Kidney (tissue), 14 donors: ENCODE measurements around the gene TAF6. TPM values are rescaled to one million over a fixed set of nuclear protein-coding genes. Genes with fewer than 3 reads are reported as not detected.

Source experiments
- DNase-seq, 5 donors: peaks; one replicate each; pipeline ENCODE4 v3.0.0-alpha.2; 2013 to 2020
- FAIRE-seq: peaks from 2 replicates; lab custom pipeline; 2012; peaks lifted over from hg19 to GRCh38; lab: Jason Lieb, UNC
- H3K27ac ChIP-seq, 2 donors: one replicate each; pipeline ENCODE4 v1.7.0; 2013; ENCODE audit warnings: low read depth in 2 of 2, low read length in 2 of 2, inconsistent platforms in 1 of 2
- H3K27me3 ChIP-seq: one replicate; pipeline ENCODE4 v1.7.1; 2013; ENCODE audit warnings: low read length, inconsistent platforms; ENCODE audit not compliant: control insufficient read depth, insufficient read depth
- H3K36me3 ChIP-seq, 3 donors: one replicate each; pipeline versions ENCODE4 v1.7.0 to v1.7.1; 2013; ENCODE audit warnings: low read length in 3 of 3, control low read depth in 1 of 3, inconsistent platforms in 1 of 3; ENCODE audit not compliant: insufficient read depth in 3 of 3, control insufficient read depth in 2 of 3
- H3K4me1 ChIP-seq, 3 donors: one replicate each; pipeline versions ENCODE4 v1.7.0 to v1.7.1; 2013; ENCODE audit warnings: low read length in 3 of 3, inconsistent platforms in 1 of 3, low read depth in 1 of 3; ENCODE audit not compliant: control insufficient read depth in 2 of 3, insufficient read depth in 2 of 3
- H3K4me3 ChIP-seq, 3 donors: one replicate each; pipeline versions ENCODE4 v1.7.0 to v1.8.1; 2013; ENCODE audit warnings: low read length in 3 of 3, control low read depth in 1 of 3, inconsistent platforms in 1 of 3
- H3K9ac ChIP-seq, 3 donors: one replicate each; pipeline versions ENCODE4 v1.7.0 to v1.7.1; 2013; ENCODE audit warnings: low read length in 3 of 3, control low read depth in 1 of 3, inconsistent platforms in 1 of 3
- H3K9me3 ChIP-seq, 3 donors: one replicate each; pipeline versions ENCODE4 v1.7.0 to v1.7.1; 2013; ENCODE audit warnings: low read length in 3 of 3, control low read depth in 1 of 3, inconsistent platforms in 1 of 3; ENCODE audit not compliant: control insufficient read depth in 2 of 3, insufficient read depth in 1 of 3
- intact Hi-C: fragments of 100-400 bp; cut with DNase I; formaldehyde crosslinking; loops from one replicate; pipeline ENCODE4 v1.11.1; 2022
- polyA plus RNA-seq: library from polyadenylated mRNA; stranded (reverse); fragments of 350-450 nt; fragmentation: Illumina TruSeq; extraction: RNeasy Lipid Tissue Mini Kit (QIAGEN cat#74804); gene quantifications from one replicate; pipeline ENCODE4 v1.2.3, GENCODE V29; 2014; ENCODE audit warnings: low read depth, low replicate concordance; ENCODE audit not compliant: insufficient read depth
- total RNA-seq: library from RNA; stranded (reverse); fragmentation: NEBNext Ultra II Directional; extraction: Animal tissue kit (Norgen Biotek cat#: 25700); gene quantifications from one replicate; pipeline ENCODE4 v1.2.1, GENCODE V29; 2021
- TF ChIP-seq, protein P1 (sequence below): IDR thresholded peaks from 3 replicates; pipeline ENCODE4 v1.5.1; 2012; ENCODE audit warnings: mild to moderate bottlenecking, moderate library complexity, borderline replicate concordance; ENCODE audit not compliant: insufficient read depth; ENCODE audit errors: extremely low read depth
- donor health status: control.
- donor health status: control.
- donor health status: control.
- donor health status: control.
- donor health status: control.
- donor health status: DM: yes; HTN: yes; CAD: no.
- donor health status: Normal renal cell carcinoma (clear cell type).

Gene TAF6
- total and polyA plus RNA-seq, 2 donors from 2014 or later = 41.3 to 62.7 TPM

DNA sequence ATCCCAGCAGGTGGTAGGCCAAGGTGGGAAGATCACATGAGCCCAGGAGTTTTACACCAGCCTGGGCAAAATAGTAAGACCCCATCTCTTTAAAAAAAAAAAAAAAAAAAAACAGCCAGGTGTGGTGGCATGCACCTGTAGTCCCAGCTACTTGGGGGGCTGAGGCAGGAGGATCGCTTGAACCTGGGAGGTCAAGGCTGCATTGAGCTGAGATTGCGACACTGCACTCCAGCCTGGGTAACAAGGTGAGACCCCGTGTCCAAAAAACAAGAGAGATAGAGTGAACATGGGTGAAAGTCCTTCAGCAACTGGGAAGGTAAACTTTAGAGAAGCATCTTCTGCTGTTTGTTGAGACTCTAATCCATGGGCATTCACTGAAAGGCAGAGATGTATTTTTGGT, 23.3 kb upstream of the TAF6 start:
- DNase-seq = no peak
- Histone ChIP-seq H3K27me3 (no peaks in the 10 kb centered on the region), H3K36me3 (no peaks in the 10 kb centered on the region), H3K27ac (no peak overlapping the region), H3K4me3 (no peak overlapping the region), H3K4me1 (no peaks in the 10 kb centered on the region), H3K9me3 (no peaks in the 10 kb centered on the region), H3K9ac (no peak overlapping the region)
- FAIRE-seq = no peak
- intact Hi-C loops = no loop called here
- TF ChIP-seq, protein P1, sequence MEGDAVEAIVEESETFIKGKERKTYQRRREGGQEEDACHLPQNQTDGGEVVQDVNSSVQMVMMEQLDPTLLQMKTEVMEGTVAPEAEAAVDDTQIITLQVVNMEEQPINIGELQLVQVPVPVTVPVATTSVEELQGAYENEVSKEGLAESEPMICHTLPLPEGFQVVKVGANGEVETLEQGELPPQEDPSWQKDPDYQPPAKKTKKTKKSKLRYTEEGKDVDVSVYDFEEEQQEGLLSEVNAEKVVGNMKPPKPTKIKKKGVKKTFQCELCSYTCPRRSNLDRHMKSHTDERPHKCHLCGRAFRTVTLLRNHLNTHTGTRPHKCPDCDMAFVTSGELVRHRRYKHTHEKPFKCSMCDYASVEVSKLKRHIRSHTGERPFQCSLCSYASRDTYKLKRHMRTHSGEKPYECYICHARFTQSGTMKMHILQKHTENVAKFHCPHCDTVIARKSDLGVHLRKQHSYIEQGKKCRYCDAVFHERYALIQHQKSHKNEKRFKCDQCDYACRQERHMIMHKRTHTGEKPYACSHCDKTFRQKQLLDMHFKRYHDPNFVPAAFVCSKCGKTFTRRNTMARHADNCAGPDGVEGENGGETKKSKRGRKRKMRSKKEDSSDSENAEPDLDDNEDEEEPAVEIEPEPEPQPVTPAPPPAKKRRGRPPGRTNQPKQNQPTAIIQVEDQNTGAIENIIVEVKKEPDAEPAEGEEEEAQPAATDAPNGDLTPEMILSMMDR = no peak

DNA sequence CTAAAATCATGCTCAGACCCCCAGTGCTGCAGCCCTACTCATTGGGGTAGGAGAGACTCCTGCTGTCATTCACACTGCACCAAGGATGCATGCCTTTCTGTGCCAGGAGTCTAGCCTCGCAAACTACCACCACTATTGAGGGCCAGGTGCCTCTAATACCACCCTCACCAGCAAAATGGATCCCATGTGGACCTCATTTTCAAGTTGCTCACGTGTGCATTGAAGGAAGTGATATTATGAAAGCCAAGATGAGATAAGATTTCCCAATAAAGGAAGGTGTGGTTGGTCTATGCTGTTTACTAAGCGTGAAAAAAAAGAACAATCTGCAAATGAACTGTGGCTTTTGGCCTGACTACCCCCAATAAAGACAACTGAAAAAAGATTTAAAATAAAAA, 22.4 kb upstream of the TAF6 start:
- Histone ChIP-seq H3K9me3 (no peaks in the 10 kb centered on the region), H3K4me1 (no peaks in the 10 kb centered on the region), H3K27me3 (no peaks in the 10 kb centered on the region), H3K4me3 (no peak overlapping the region), H3K9ac (no peak overlapping the region), H3K36me3 (no peaks in the 10 kb centered on the region), H3K27ac (no peak overlapping the region)
- intact Hi-C loops = no loop called here
- TF ChIP-seq, protein P1 = no peak
- FAIRE-seq (no peak), DNase-seq (no peak)

DNA sequence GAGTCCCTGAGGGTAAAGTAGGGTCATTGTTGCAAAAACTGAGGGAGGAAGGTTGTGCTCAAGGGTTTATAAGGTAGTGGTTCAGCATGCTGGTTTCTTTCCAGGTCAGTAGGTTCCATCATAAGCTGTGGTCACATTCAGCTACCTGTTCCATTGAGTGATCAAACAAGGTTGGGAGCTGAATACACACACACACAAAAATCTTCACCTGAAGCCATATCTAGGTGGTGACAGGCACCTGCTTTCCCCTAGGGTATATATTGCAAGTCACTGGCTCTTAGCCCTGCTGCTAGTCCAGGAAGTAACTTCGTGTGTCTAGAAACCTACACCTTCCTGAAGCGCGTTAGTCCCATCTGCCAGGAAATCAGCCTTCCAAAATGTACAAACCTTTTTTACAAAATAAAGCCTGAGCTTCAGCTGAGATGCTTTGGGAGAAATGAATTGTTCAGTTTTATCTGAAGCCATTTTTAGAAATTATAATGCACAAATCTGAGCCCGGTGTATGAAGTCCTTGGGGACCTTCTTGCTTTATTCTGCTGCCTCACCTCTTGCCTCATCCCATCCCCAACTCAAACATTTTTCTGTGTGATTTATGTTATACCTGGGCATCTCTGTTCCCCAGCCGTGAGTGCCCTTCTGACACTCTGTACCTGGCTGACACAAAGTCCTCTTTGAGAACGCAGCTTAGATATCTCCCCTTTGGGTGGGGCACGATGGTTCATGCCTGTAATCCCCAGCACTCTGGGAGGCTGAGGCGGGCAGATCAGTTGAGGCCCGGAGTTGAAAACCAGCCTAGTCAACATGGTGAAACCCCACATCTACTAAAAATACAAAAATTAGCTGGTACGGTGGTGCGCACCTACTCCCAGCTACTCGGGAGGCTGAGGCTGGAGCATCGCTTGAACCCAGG, 18.9 kb upstream of the TAF6 start:
- Histone ChIP-seq H3K4me3 (no peak overlapping the region), H3K4me1 (no peaks in the 10 kb centered on the region), H3K9me3 (no peaks in the 10 kb centered on the region), H3K36me3 (no peaks in the 10 kb centered on the region), H3K9ac (no peak overlapping the region), H3K27ac (no peak overlapping the region), H3K27me3 (no peaks in the 10 kb centered on the region)
- DNase-seq (peak in 1 of 5 donors; percentile 36), FAIRE-seq (no peak)
- intact Hi-C loops = no loop called here
- TF ChIP-seq, protein P1 = no peak
